Panc1 (cell line): Measurements from ENCODE around the gene THEM4. TPM values are rescaled to one million over a fixed set of nuclear protein-coding genes. Genes with fewer than 3 reads are reported as not detected.
A peak's percentile ranks its signal among the peaks of the same experiment; 100 is the strongest.

Experiments used
- ATAC-seq: fragments of 200-7000 bp; cut with Tn5 transposase; 2 replicates; pipeline ENCODE4 v1.9.1; 2020; ENCODE audit warnings: mild to moderate bottlenecking, moderate library complexity
- BruUV-seq: library from RNA; stranded (reverse); fragments of 400-500 nt; replicated peaks from 2 replicates; lab custom pipeline; 2021; lab: Mats Ljungman, UMichigan
- CTCF ChIA-PET: fragments of 300-600 bp; sonication (Branson Sonifier 250); formaldehyde crosslinking; loops from one replicate; lab custom pipeline; 2022; ENCODE audit warnings: antibody characterized with exemption; lab: Charles Lee
- POLR2A ChIA-PET: fragments of 300-600 bp; sonication (Branson Sonifier 250); formaldehyde crosslinking; loops from one replicate; lab custom pipeline; 2022; ENCODE audit warnings: antibody characterized with exemption; lab: Charles Lee
- DNase-seq: peaks from one replicate; pipeline ENCODE4 v3.0.0-alpha.2; 2010; ENCODE audit warnings: low read depth, low spot score
- H3K27ac ChIP-seq: 2 replicates; pipeline ENCODE4 v1.5.1; 2011; ENCODE audit warnings: mild to moderate bottlenecking, low read length, inconsistent platforms
- H3K27me3 ChIP-seq: fragments of 200-500 bp; sonication (Bioruptor generic); 2 replicates; pipeline ENCODE4 v1.6.0; 2014; ENCODE audit warnings: low read length, inconsistent platforms; ENCODE audit not compliant: control insufficient read depth, insufficient read depth
- H3K36me3 ChIP-seq: fragments of 200-500 bp; sonication (Bioruptor generic); 2 replicates; pipeline ENCODE4 v1.5.1; 2014; ENCODE audit warnings: inconsistent platforms, mild to moderate bottlenecking, low read length, moderate library complexity; ENCODE audit not compliant: control insufficient read depth, insufficient read depth
- H3K4me1 ChIP-seq: 2 replicates; pipeline ENCODE4 v1.5.1; 2011; ENCODE audit warnings: inconsistent platforms, mild to moderate bottlenecking, low read length, moderate library complexity; ENCODE audit not compliant: control insufficient read depth, insufficient read depth
- H3K4me3 ChIP-seq, 2 experiments: 2 replicates each; pipeline ENCODE4 v1.5.1; 2011 to 2012; ENCODE audit warnings: low read depth in 2 of 2, low read length in 2 of 2, mild to moderate bottlenecking in 2 of 2, inconsistent platforms in 1 of 2, moderate library complexity in 1 of 2
- H3K9me3 ChIP-seq: fragments of 200-500 bp; sonication (Bioruptor generic); 2 replicates; pipeline ENCODE4 v1.5.1; 2014; ENCODE audit warnings: low read depth, mild to moderate bottlenecking, inconsistent platforms, low read length, moderate library complexity; ENCODE audit not compliant: control insufficient read depth, insufficient read depth
- POLR2AphosphoS5 ChIP-seq: IDR thresholded peaks from 2 replicates; pipeline ENCODE4 v1.6.1; 2012; ENCODE audit warnings: mild to moderate bottlenecking, low read depth, low read length, moderate library complexity
- SIN3A ChIP-seq: IDR thresholded peaks from 2 replicates; pipeline ENCODE4 v1.6.1; 2012; ENCODE audit warnings: low read depth, mild to moderate bottlenecking, low read length, moderate library complexity, borderline replicate concordance; ENCODE audit not compliant: insufficient read depth
- TCF7L2 ChIP-seq: IDR thresholded peaks from 2 replicates; pipeline ENCODE4 v1.6.1; 2011; ENCODE audit warnings: mild to moderate bottlenecking, low read depth, low read length, inconsistent platforms
- in situ Hi-C: cut with HindIII; loops from 2 replicates; pipeline ENCODE4 v1.10.0; 2016; ENCODE audit warnings: low sequenced_read_pairs, low pct_unique_long_range_greater_than_20kb
- intact Hi-C: fragments of 100-400 bp; cut with micrococcal nuclease; formaldehyde crosslinking; loops from one replicate; pipeline ENCODE4 v1.10.0; 2022; ENCODE audit not compliant: unreplicated experiment
- total RNA-seq: library from RNA; stranded (reverse); gene quantifications from one replicate; pipeline ENCODE4 v1.2.1, GENCODE V29; 2021; ENCODE audit not compliant: unreplicated experiment
- TF ChIP-seq, protein P1 (sequence below), 2 experiments: IDR thresholded peaks; 2 replicates each; pipeline ENCODE4 v1.6.1; 2011 to 2012; ENCODE audit warnings: low read depth in 2 of 2, control low read depth in 1 of 2, low read length in 1 of 2, mild to moderate bottlenecking in 1 of 2, moderate library complexity in 1 of 2; ENCODE audit not compliant: insufficient read depth in 1 of 2
- TF ChIP-seq, protein P2 (sequence below): fragments of 450-650 bp; IDR thresholded peaks from 2 replicates; pipeline ENCODE4 v1.5.1; 2017; ENCODE audit warnings: mild to moderate bottlenecking

Gene THEM4
- total RNA-seq, 1 experiment from 2014 or later, result 21.8 TPM

DNA sequence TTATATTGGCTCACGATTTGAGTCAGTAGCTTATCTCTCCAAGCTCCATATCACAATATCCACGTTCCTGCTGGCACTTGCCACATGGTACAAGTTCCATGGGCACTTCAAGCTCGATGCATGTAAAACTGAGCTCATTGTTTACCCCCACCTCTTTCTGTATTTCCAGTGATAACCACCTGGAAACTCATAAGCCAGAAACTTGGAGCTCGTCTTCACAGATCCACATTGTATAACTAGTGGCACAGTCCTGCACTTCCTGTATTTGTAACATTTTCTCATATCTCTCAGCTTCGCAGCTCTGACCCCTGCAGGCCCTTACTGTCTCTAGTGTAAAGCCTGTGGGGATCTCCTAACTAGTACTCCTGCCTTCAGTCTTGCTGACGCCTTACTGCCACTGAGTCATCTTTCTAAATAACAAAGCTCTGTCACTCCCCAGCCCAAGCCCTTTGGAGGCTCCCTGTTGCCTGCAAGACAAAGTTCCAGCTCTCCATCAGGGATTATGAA lies 63.2 kb downstream of the THEM4 start:
- Histone ChIP-seq H3K27ac (no peak overlapping the region), H3K36me3 (no peaks in the 10 kb centered on the region), H3K4me1 (no peaks in the 10 kb centered on the region), H3K4me3 (no peak overlapping the region), H3K27me3 (no peaks in the 10 kb centered on the region), H3K9me3 (no peaks in the 10 kb centered on the region)
- in situ Hi-C loops (no loop called here), intact Hi-C loops (no loop called here)
- ChIA-PET POLR2A (no interaction called here), CTCF (no interaction called here)
- DNase-seq, result no peak
- TF ChIP-seq, protein P1, sequence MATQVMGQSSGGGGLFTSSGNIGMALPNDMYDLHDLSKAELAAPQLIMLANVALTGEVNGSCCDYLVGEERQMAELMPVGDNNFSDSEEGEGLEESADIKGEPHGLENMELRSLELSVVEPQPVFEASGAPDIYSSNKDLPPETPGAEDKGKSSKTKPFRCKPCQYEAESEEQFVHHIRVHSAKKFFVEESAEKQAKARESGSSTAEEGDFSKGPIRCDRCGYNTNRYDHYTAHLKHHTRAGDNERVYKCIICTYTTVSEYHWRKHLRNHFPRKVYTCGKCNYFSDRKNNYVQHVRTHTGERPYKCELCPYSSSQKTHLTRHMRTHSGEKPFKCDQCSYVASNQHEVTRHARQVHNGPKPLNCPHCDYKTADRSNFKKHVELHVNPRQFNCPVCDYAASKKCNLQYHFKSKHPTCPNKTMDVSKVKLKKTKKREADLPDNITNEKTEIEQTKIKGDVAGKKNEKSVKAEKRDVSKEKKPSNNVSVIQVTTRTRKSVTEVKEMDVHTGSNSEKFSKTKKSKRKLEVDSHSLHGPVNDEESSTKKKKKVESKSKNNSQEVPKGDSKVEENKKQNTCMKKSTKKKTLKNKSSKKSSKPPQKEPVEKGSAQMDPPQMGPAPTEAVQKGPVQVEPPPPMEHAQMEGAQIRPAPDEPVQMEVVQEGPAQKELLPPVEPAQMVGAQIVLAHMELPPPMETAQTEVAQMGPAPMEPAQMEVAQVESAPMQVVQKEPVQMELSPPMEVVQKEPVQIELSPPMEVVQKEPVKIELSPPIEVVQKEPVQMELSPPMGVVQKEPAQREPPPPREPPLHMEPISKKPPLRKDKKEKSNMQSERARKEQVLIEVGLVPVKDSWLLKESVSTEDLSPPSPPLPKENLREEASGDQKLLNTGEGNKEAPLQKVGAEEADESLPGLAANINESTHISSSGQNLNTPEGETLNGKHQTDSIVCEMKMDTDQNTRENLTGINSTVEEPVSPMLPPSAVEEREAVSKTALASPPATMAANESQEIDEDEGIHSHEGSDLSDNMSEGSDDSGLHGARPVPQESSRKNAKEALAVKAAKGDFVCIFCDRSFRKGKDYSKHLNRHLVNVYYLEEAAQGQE (IDR thresholded peaks at IDR 0.05; ENCODE audit: insufficient read depth in 1 of 2, low read depth in 2 of 2, low read length in 1 of 2), result no peak
- ATAC-seq, result peak; percentile 76
- BruUV-seq, result no TSS peak

DNA sequence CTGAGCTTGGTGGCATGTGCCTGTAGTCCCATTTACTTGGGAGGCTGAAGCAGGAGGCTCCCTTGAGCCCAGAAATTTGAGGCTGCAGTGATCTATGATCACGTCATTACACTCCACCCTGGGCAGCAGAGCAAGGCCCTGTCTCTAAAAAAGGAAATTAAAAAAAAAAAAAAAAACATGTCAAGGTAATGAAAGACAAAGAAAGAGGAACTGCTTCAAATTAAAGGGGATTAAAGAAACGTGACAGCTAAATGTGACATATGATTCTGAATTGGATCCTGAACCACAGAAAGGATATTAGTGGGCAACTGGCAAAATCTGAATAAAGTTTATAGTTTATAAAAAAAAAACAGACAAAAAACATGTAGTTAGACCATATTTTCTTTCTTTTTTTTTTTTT lies 65.9 kb downstream of the THEM4 start:
- intact Hi-C loops, result no loop called here
- Histone ChIP-seq H3K27ac (no peak overlapping the region), H3K27me3 (no peaks in the 10 kb centered on the region), H3K4me3 (no peak overlapping the region), H3K36me3 (no peaks in the 10 kb centered on the region), H3K4me1 (peaks cover 6% of the 10 kb centered on the region), H3K9me3 (no peaks in the 10 kb centered on the region)
- TF ChIP-seq, protein P2, sequence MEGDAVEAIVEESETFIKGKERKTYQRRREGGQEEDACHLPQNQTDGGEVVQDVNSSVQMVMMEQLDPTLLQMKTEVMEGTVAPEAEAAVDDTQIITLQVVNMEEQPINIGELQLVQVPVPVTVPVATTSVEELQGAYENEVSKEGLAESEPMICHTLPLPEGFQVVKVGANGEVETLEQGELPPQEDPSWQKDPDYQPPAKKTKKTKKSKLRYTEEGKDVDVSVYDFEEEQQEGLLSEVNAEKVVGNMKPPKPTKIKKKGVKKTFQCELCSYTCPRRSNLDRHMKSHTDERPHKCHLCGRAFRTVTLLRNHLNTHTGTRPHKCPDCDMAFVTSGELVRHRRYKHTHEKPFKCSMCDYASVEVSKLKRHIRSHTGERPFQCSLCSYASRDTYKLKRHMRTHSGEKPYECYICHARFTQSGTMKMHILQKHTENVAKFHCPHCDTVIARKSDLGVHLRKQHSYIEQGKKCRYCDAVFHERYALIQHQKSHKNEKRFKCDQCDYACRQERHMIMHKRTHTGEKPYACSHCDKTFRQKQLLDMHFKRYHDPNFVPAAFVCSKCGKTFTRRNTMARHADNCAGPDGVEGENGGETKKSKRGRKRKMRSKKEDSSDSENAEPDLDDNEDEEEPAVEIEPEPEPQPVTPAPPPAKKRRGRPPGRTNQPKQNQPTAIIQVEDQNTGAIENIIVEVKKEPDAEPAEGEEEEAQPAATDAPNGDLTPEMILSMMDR, result no peak
- TF ChIP-seq POLR2AphosphoS5 (no peak), TCF7L2 (no peak), SIN3A (no peak)
- TF ChIP-seq, protein P1 (IDR thresholded peaks at IDR 0.05; ENCODE audit: insufficient read depth in 1 of 2, low read depth in 2 of 2, low read length in 1 of 2), result no peak
- ChIA-PET CTCF (interaction anchor here (2.0 kb wide), 1 partner anchor 158 kb away, joined by 8 read pairs; no protein-coding TSS in a partner anchor), POLR2A (interaction anchor here (0.6 to 0.7 kb wide), 4 partner anchors 53 to 439 kb away, joined by 3 to 6 read pairs (median 3); partner anchors contain the start of gene TDRKH)
- no peak for DNase-seq
- in situ Hi-C loops, result no loop called here
- BruUV-seq, result no TSS peak
- ATAC-seq, result no peak
